Stimulated activated CD8-positive, alpha-beta memory T cell treated with anti-CD3 and anti-CD28 coated beads, Interleukin-15, amount 100 ng/mL, for 4 hours (primary cell): ENCODE results near the gene UBE2E3.
A peak's percentile ranks its signal among the peaks of the same experiment; 100 is the strongest.
"Not testable (repeated sequence)": the region's sequence is repeated elsewhere in the genome, so short reads cannot be mapped to it uniquely, and the experiment has no call there.

Experiments
- DNase-seq, 2 donors: peaks; one replicate each; pipeline ENCODE4 v3.0.0-alpha.2; 2020; ENCODE audit warnings: low read depth in 2 of 2

UBE2E3 gene

GRCh38 chr2:180980106-180980942, at the start of gene UBE2E3:
Gene UBE2E3, plus strand, starts transcription at chr2:180980605. Its CDS starts 1,438 bp downstream, at chr2:180982043.
- DNase-seq, result peak; percentile 57 to 68

DNA sequence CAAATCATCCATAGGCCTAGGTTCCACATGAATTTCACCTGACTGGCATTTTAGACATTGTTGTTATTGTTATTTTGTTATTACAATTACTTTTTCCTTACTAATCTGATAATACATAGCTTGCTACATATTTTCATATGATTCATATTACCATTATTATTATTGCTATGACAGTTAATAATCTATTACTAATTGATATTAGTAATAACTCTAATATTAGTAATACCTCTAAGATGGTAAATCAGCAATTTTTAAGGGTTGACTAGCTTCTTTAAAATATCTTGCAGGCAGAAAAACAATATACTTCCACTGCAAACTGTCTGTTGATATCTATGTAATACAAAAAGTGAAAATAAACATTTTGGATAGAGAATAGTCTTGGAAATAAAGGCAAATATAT, 48.6 kb upstream of the UBE2E3 start:
- no peak for DNase-seq

DNA sequence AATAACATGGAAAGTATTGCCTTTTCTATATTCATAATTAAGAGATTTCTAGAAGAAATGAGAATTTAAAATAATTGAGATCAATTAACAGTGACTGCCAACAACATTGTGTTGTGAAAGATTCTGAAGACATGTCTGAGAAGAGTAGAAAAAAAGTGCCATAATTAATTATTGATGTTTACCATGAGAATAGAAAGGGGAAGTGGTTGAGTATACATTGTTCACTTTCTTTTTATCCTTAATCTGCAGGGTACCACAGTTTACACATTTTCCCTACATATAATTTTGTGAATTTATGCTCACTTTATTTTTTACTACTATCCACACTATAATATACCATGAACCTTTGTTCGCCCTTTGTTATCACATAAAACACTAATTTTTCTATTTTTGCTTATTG, 47.1 kb upstream of the UBE2E3 start:
- no peak for DNase-seq

DNA sequence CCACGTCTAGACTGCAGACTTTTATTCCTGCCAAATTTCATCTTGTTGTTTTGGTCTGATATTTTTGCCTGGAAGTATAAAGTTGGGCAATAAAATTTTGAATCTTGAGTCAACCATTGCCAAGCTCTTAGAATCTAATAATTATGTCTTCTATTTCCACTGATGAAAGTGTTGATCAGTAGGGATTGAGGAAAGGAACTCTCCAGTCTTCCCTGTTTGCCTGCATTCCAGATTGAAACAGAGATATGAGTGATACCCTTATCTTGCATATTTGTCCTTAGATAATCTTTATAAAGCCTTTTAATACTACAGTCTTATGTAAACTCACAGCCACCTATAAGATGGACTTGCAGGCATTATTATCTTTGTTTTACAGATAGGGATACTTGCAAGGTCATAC, 45.5 kb upstream of the UBE2E3 start:
- DNase-seq, result no peak

- DNase-seq, result not testable (repeated sequence)
Measured at GRCh38 chr2:180937480-180937879, 42.9 kb upstream of the UBE2E3 start.

DNA sequence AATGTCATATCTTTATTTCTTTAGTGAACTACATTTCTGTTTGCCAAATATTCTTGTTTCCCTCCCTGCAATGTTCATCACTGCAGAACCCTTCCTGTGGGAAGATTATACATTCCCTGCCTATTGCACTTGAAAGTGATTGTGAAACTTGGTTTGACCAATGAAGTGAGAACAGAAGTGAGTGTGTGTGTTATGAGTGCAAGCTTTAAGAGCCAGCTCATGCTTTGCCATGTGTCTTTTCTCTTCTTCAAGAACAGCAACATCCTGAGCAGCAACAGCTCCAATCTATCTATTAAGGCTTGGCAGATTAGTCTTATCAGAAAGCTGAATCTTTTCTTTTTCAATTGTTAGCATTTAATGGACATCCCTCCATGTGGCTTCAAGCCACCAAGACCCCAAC, 42.0 kb upstream of the UBE2E3 start:
- no peak for DNase-seq

DNA sequence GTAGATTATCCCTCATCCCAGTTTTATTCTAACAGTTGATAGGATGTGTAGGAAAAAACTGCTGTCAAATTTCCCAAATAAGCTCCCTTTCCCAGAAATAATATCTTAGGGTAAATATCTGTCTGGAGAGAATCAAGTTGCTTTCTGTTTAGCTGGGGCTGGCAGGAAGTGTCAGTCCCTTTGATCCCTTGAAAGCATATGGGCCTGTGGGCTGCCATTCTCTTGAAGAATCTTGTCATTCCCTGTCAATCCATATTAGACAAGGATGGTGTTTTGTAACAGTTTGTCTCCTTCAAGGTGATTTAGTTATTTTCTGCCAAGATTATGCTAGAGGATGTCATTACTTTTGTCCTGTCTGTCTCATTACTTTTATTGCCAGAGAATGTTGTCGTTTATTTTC, 37.1 kb upstream of the UBE2E3 start:
- no peak for DNase-seq

GRCh38 chr2:180944372-180944771, 36.0 kb upstream of the UBE2E3 start:
- DNase-seq, result no peak

DNA sequence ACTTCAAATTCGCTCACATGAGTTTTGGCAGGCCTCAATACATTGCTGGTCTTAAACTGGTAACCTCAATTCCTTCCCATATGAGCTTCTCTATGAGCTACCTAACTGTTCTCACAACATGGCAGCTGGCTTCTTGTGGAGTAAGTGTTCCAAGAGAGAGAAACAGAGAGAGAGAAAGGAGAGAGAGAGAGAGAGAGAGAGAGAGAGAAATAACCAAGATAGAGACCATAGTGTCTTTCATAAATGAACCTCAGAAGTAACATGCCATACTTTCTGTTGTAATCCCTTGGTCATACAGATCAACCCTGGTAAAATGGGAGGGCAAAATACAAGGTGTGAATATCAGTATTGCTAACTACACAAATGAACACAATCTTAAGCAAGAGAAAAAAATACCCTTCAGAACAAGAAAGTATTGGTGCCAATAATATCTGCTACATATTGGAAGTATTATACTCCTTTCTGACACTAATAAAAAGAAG, 33.2 kb upstream of the UBE2E3 start:
- no peak for DNase-seq

DNA sequence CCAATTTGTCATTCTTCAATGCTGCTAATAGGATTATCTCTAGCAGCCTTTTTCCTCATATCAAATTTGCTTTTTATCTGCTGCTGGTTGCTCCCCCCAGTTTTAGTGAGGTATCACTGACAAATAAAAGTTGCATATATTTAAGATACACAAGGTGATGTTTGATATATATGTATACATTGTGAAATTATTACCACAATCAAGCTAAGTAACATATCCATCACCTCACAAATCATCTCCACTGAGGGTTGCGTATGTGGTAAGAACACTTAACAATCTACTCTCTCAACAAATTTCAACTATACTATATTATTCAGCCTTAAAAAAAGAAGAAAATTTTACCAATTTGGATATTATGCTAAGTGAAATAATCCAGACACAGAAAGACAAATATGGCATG, 30.5 kb upstream of the UBE2E3 start:
- DNase-seq, result no peak

DNA sequence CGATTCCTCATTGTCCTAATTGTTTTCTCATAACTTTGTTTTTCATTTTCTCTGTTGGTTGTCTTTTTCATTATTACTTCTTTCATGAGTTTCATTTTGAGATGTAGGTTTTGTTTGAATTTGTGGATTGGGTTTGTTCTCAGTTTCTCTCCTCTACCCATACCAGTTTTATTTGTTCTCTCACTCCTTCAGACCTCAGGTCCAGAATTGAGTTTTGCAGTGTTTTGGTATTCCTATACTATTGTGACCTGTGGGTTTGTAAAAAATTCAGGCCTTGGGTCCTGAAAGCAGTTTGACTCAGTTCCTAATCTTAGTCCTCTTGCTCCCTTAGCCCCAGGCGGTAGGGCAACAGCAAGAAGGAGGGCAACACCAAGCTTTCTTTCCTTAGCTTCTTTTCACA, 28.3 kb upstream of the UBE2E3 start:
- DNase-seq, result no peak

- no peak for DNase-seq
Measured at GRCh38 chr2:180952731-180953336, 27.6 kb upstream of the UBE2E3 start.

GRCh38 chr2:180953550-180953949, 26.9 kb upstream of the UBE2E3 start:
- no peak for DNase-seq

DNA sequence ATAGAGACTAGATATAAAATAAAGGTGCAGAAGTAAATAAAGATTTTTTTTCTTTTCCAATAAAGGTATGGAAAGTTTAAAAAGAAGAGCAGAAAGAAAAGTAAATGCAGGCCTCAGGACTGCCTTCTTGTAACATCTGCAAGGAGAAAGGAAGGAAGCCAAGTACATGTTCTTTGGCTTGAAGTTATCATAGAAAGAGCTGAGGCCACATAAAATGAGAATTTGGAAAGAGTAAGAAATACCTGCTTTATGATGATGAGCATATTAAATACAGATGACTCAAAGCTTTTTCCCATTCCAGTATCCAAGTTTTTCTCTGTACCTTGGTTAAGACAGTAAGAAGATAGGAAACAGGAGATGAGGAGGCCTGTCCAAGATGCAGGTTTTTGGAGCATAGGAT, 25.3 kb upstream of the UBE2E3 start:
- no peak for DNase-seq

DNA sequence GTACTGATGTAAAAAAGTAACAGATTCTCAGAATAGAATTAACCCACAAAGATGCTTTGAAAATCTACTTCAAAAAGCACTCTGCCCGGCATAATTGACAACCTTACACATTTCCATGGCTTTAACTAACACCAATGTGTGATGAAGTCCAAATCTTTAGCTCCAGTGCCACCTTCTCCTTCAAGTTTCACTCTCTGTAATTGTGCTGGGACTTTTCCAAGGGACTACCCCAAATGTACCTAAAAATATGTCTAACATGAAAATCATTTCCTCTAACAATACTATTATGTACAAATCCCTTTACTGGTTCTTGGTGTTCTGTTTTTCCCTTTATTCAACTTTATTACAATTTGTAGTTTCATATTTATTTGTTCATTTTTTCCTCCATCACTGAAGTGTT, 20.6 kb upstream of the UBE2E3 start:
- DNase-seq, result no peak

DNA sequence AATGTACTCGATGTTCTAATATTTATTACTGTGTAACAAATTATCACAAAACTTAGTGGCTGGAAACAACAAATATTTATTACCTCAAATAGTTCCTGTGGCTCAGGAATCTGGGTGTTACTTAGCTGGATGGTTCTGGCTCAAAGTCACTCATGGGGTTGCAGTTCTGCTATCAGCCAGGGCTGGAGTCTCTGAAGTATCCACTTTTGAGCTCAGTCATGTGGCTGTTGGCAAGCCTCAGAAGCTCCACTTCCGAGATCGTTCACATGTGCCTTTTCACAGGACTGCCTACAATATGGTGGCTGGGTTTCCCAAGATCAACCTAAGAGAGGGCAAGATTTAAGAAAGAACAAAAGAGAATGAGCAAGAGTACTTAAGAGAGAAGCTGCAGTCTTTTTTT, 19.4 kb upstream of the UBE2E3 start:
- DNase-seq, result no peak

- DNase-seq, result no peak
Measured at GRCh38 chr2:180962727-180963314, 17.6 kb upstream of the UBE2E3 start.

DNA sequence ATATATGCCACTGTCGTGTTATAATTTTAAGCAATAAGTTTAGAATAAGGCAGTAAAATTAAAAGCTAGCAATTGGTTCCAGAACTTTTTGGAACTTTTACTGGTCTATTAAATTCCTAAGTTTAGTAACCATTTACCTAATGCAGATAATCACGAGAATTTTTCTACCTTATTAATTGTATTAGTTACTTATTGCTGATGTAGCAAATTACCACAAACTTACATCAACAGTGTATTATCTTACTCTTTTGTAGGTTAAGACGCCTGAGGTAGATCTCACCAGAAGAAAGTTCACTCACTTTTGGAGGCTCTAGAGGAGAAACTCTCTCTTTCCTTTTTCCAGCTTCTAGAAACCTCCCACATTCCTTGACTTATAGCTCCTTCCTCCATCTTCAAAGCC, 14.0 kb upstream of the UBE2E3 start:
- no peak for DNase-seq

GRCh38 chr2:180969124-180969523, 11.3 kb upstream of the UBE2E3 start:
- DNase-seq, result no peak

DNA sequence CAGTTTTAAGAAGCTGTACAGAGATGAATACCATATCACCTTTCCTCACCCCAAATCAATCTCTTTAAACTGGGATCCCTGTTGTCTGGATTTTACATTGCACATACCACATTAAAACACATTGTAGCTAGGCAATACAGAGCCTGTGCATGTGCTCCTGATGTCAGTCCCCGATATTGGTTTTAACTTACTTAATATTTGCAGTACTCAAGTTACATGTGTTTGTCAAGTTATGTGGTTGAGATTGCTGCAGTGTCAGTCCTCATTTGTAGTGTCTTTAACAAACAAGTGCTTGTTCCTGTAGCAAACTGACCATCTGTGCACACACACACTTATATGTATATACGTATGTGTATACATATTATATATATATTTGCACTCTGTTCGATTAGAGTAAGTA, 10.4 kb upstream of the UBE2E3 start:
- no peak for DNase-seq

DNA sequence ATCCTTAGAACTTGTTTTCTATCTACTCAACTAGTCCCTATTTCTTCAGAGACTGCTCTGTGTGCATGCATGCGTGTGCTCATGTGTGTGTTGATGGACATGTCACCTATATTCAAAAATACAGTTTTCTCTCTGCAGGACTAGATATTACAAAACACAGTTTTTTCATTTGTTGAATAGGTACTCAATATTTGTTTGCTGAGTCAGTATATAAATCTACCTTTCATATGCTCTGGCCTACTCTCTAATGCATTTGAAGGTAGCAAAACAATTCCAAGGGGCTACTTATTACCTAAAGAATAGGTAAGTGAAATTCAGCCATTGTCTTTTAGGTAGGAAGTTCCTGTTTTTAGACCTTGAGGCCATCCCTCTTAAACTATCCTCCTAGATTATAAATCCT, 8.6 kb upstream of the UBE2E3 start:
- no peak for DNase-seq

GRCh38 chr2:180975585-180975984, 4.8 kb upstream of the UBE2E3 start:
- DNase-seq, result no peak
